Inflammatory macrophage treated with lipopolysaccharide for 4 hours (primary cell): ENCODE data around the gene NME9.

Source experiments
- DNase-seq: peaks from one replicate; pipeline ENCODE4 v3.0.0-alpha.2; 2020

The NME9 gene

GRCh38 chr3:138270245-138270644 lies 59.4 kb downstream of the NME9 start:
- DNase-seq, result no peak

DNA sequence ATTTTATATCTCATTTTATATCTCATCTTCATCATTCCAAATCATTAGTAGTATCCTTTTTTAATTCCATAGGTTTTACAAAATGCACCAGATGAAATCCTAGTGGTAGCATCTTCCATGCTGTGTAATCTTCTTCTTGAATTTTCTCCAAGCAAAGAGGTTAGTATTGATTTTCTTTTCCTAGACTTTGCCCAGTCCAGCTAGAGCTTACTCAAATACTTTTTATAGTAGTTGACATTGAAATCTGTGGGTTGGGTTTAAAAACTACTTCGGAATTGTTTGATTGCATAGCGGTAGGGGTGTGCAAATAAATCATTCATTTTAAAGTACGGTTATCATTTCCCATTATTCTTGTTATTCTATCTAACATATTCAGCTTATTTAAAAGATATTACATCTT lies 62.6 kb downstream of the NME9 start:
- DNase-seq, result no peak

GRCh38 chr3:138265745-138266144 lies 63.9 kb downstream of the NME9 start:
- DNase-seq, result no peak

GRCh38 chr3:138263104-138263503 lies 66.5 kb downstream of the NME9 start:
- DNase-seq, result no peak

DNA sequence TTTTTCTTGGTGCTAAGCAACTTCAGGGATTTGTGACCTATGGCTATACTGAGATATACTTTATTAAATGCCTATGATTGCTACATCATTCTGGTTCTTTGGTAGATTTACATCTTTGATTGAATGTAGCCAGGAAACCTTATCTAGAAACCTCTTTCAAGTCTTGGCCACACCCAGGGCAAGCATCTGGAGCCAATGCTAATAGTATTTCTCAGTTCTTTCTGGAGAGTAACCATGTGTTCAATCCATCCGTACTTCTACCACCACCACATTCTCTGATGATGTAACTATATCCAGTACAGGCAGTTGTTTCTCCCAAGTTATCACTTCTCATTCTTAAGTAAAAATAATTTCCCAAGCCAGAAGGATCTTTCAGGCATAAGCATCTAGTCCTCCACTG lies 69.0 kb downstream of the NME9 start:
- DNase-seq, result no peak

- DNase-seq, result no peak
Measured at GRCh38 chr3:138259126-138259525, 70.5 kb downstream of the NME9 start.

DNA sequence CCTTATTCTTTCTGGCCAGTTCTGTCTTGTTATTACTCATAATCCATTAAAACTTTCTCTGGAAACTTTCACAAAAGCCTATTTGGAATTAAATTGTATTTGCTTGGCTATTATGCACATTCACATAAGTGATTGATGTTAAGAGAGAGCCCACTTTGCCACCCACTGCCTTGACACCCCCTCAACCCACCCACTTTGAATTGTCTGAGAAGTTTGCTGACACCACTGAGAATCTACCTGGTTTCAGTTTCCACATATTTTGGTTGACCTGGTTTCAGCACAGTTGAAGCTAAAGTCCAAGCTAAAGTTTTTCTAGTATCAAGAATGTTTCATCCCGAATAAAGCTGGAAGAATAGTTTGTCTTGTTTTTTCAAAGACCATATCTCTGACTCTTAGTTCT lies 71.7 kb downstream of the NME9 start:
- no peak for DNase-seq

DNA sequence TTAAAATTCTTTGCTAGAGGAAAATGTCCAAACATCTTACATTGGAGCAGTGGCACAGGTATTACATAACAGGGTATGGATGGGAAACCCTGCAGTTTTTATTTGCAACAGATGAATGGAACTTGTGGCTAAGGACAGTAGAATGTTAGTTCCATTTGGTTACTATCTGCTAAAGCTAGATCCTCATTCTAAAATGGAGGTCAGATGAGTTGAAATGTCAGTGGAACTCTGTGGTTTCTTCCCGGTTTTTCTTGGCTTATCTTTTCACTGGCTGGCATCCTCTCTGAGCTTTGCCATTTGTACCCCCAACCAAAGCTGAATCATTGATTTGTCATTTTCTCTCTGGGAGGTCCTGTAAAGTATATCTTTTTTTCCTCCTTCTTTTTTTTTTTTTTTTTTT lies 73.6 kb downstream of the NME9 start:
- no peak for DNase-seq

- no peak for DNase-seq
Measured at GRCh38 chr3:138254216-138254615, 75.4 kb downstream of the NME9 start.

GRCh38 chr3:138253609-138254008 lies 76.0 kb downstream of the NME9 start:
- DNase-seq, result no peak
